Ishikawa (cell line): ENCODE results near the gene PI4K2B.

ENCODE experiments used
- CEBPB ChIP-seq: IDR thresholded peaks from 2 replicates; pipeline ENCODE4 v1.6.1; 2012
- CREB1 ChIP-seq: IDR thresholded peaks from 2 replicates; pipeline ENCODE4 v1.6.1; 2012; ENCODE audit warnings: low read depth
- EGR1 ChIP-seq: IDR thresholded peaks from 2 replicates; pipeline ENCODE4 v1.6.1; 2012
- EP300 ChIP-seq: IDR thresholded peaks from 2 replicates; pipeline ENCODE4 v1.6.1; 2012; ENCODE audit warnings: borderline replicate concordance
- FOXM1 ChIP-seq: IDR thresholded peaks from 2 replicates; pipeline ENCODE4 v1.6.1; 2012; ENCODE audit warnings: low read depth, borderline replicate concordance
- RAD21 ChIP-seq: IDR thresholded peaks from 2 replicates; pipeline ENCODE4 v1.6.1; 2012; ENCODE audit warnings: low read depth
- TAF1 ChIP-seq: IDR thresholded peaks from 2 replicates; pipeline ENCODE4 v1.6.1; 2012; ENCODE audit warnings: low read depth, mild to moderate bottlenecking
- TCF12 ChIP-seq: IDR thresholded peaks from 2 replicates; pipeline ENCODE4 v1.6.1; 2012; ENCODE audit warnings: low read depth
- TEAD4 ChIP-seq: IDR thresholded peaks from 2 replicates; pipeline ENCODE4 v1.6.1; 2012
- USF1 ChIP-seq: IDR thresholded peaks from 2 replicates; pipeline ENCODE4 v1.6.1; 2012
- YY1 ChIP-seq: IDR thresholded peaks from 2 replicates; pipeline ENCODE4 v1.6.1; 2012; ENCODE audit warnings: low read depth
- ZBTB7A ChIP-seq: IDR thresholded peaks from 2 replicates; pipeline ENCODE4 v1.6.1; 2012; ENCODE audit warnings: low read depth
- TF ChIP-seq, protein P1 (sequence below): IDR thresholded peaks from 2 replicates; pipeline ENCODE4 v1.6.1; 2012; ENCODE audit warnings: low read depth, mild to moderate bottlenecking
- TF ChIP-seq, protein P2 (sequence below): IDR thresholded peaks from 2 replicates; pipeline ENCODE4 v1.6.1; 2012

Gene PI4K2B

GRCh38 chr4:25207997-25208396, 25.8 kb upstream of the PI4K2B start:
- no peak for TF ChIP-seq CEBPB
- no peak for TF ChIP-seq USF1
- TF ChIP-seq FOXM1 = no peak
- TF ChIP-seq TAF1 = no peak
- TF ChIP-seq, protein P1, sequence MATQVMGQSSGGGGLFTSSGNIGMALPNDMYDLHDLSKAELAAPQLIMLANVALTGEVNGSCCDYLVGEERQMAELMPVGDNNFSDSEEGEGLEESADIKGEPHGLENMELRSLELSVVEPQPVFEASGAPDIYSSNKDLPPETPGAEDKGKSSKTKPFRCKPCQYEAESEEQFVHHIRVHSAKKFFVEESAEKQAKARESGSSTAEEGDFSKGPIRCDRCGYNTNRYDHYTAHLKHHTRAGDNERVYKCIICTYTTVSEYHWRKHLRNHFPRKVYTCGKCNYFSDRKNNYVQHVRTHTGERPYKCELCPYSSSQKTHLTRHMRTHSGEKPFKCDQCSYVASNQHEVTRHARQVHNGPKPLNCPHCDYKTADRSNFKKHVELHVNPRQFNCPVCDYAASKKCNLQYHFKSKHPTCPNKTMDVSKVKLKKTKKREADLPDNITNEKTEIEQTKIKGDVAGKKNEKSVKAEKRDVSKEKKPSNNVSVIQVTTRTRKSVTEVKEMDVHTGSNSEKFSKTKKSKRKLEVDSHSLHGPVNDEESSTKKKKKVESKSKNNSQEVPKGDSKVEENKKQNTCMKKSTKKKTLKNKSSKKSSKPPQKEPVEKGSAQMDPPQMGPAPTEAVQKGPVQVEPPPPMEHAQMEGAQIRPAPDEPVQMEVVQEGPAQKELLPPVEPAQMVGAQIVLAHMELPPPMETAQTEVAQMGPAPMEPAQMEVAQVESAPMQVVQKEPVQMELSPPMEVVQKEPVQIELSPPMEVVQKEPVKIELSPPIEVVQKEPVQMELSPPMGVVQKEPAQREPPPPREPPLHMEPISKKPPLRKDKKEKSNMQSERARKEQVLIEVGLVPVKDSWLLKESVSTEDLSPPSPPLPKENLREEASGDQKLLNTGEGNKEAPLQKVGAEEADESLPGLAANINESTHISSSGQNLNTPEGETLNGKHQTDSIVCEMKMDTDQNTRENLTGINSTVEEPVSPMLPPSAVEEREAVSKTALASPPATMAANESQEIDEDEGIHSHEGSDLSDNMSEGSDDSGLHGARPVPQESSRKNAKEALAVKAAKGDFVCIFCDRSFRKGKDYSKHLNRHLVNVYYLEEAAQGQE = no peak
- TF ChIP-seq TCF12 = no peak
- no peak for TF ChIP-seq EP300
- no peak for TF ChIP-seq YY1
- TF ChIP-seq, protein P2, sequence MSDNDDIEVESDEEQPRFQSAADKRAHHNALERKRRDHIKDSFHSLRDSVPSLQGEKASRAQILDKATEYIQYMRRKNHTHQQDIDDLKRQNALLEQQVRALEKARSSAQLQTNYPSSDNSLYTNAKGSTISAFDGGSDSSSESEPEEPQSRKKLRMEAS = no peak
- TF ChIP-seq ZBTB7A = no peak
- no peak for TF ChIP-seq CREB1
- no peak for TF ChIP-seq EGR1
- no peak for TF ChIP-seq RAD21
- TF ChIP-seq TEAD4 = no peak

- TF ChIP-seq CEBPB = no peak
- TF ChIP-seq CREB1 = no peak
- TF ChIP-seq, protein P2 = no peak
- TF ChIP-seq, protein P1 = no peak
- no peak for TF ChIP-seq TAF1
- no peak for TF ChIP-seq FOXM1
- TF ChIP-seq RAD21 = no peak
Measured at GRCh38 chr4:25209702-25210101, 24.1 kb upstream of the PI4K2B start.

- TF ChIP-seq TEAD4 = no peak
- TF ChIP-seq, protein P1 = no peak
Measured at GRCh38 chr4:25211721-25212120, 22.1 kb upstream of the PI4K2B start.

DNA sequence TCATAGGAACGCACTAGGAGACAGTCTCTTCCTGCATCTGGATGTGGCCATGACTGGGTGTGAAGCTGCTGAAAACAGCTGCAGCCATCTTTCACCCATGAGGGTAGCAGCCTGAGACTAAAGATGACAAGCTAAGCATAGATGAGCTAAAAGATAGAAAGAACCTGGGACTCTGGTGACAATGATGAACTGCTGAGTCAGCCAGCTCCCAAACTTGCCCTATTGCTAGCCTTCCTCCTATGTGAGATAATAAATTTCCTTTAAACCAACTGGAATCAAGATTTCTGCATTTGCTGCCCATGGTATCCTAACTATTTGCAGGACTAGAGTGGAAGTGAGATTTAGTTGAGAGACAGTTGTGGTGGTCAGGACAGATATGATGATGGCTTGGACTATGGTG, 21.0 kb upstream of the PI4K2B start:
- TF ChIP-seq CREB1 (no peak), EGR1 (no peak), YY1 (no peak), ZBTB7A (no peak), FOXM1 (no peak), TAF1 (no peak), CEBPB (no peak), RAD21 (no peak)
- TF ChIP-seq, protein P1 = no peak
